HG03066 (cell line): ENCODE results near the gene SCP2.

ENCODE experiments used
- ATAC-seq: cut with Tn5 transposase; IDR thresholded peaks from one replicate; pipeline ENCODE4 v1.9.1; 2021; ENCODE audit warnings: low read depth; ENCODE audit not compliant: unreplicated experiment

Gene SCP2

GRCh38 chr1:52927212-52928014 is at the start of gene SCP2:
Gene SCP2 (plus strand): TSS chr1:52927276. CDS start chr1:52927397, 121 bp downstream.
- ATAC-seq: peak; percentile 55

GRCh38 chr1:52877554-52877953 is 49.5 kb upstream of the SCP2 start:
- no peak for ATAC-seq

GRCh38 chr1:52880206-52880605 is 46.9 kb upstream of the SCP2 start:
- ATAC-seq: no peak

- no peak for ATAC-seq
Measured at GRCh38 chr1:52887483-52887882, 39.6 kb upstream of the SCP2 start.

GRCh38 chr1:52892424-52893215 is 34.5 kb upstream of the SCP2 start:
- ATAC-seq: no peak

GRCh38 chr1:52899445-52899894 is 27.6 kb upstream of the SCP2 start:
- no peak for ATAC-seq

GRCh38 chr1:52900402-52900801 is 26.7 kb upstream of the SCP2 start:
- no peak for ATAC-seq

- ATAC-seq: no peak
Measured at GRCh38 chr1:52901384-52901783, 25.7 kb upstream of the SCP2 start.

- ATAC-seq: no peak
Measured at GRCh38 chr1:52904208-52904926, 22.7 kb upstream of the SCP2 start.

GRCh38 chr1:52904927-52905698 is 22.0 kb upstream of the SCP2 start:
- no peak for ATAC-seq

GRCh38 chr1:52906135-52906603 is 20.9 kb upstream of the SCP2 start:
- no peak for ATAC-seq

- ATAC-seq: no peak
Measured at GRCh38 chr1:52907068-52907811, 19.8 kb upstream of the SCP2 start.

- ATAC-seq: no peak
Measured at GRCh38 chr1:52907812-52908153, 19.3 kb upstream of the SCP2 start.

- ATAC-seq: no peak
Measured at GRCh38 chr1:52911541-52911940, 15.5 kb upstream of the SCP2 start.

- no peak for ATAC-seq
Measured at GRCh38 chr1:52913014-52913413, 14.1 kb upstream of the SCP2 start.

- ATAC-seq: no peak
Measured at GRCh38 chr1:52913537-52913936, 13.5 kb upstream of the SCP2 start.

- ATAC-seq: no peak
Measured at GRCh38 chr1:52914463-52914862, 12.6 kb upstream of the SCP2 start.

- ATAC-seq: no peak
Measured at GRCh38 chr1:52915211-52915854, 11.7 kb upstream of the SCP2 start.

GRCh38 chr1:52915855-52916220 is 11.2 kb upstream of the SCP2 start:
- no peak for ATAC-seq
